Panc1 (cell line): ENCODE measurements around the gene LIPJ. TPM values are rescaled to one million over a fixed set of nuclear protein-coding genes. Genes with fewer than 3 reads are reported as not detected.

ENCODE experiments used
- total RNA-seq: library from RNA; stranded (reverse); gene quantifications from one replicate; pipeline ENCODE4 v1.2.1, GENCODE V29; 2021; ENCODE audit not compliant: unreplicated experiment

LIPJ gene
- total RNA-seq, 1 experiment from 2014 or later = not detected

Other genes starting within 250 kb of the LIPJ start
- 11.4 TPM for gene RNLS, start 3.4 kb upstream of the LIPJ start, total RNA-seq
- gene LIPF, start 77.7 kb downstream of the LIPJ start, total RNA-seq = not detected
- not detected for gene LIPK, start 119.5 kb downstream of the LIPJ start, total RNA-seq
- not detected for gene LIPN, start 173.3 kb downstream of the LIPJ start, total RNA-seq
- not detected for gene LIPM, start 216.0 kb downstream of the LIPJ start, total RNA-seq